GM12872 (cell line): Measurements from ENCODE around the gene LCN9.

Experiments
- TF ChIP-seq, protein P1 (sequence below): IDR thresholded peaks from 3 replicates; pipeline ENCODE4 v1.5.1; 2011; ENCODE audit warnings: low read depth, mild to moderate bottlenecking, low read length, moderate library complexity; ENCODE audit not compliant: insufficient read depth

LCN9 gene

DNA sequence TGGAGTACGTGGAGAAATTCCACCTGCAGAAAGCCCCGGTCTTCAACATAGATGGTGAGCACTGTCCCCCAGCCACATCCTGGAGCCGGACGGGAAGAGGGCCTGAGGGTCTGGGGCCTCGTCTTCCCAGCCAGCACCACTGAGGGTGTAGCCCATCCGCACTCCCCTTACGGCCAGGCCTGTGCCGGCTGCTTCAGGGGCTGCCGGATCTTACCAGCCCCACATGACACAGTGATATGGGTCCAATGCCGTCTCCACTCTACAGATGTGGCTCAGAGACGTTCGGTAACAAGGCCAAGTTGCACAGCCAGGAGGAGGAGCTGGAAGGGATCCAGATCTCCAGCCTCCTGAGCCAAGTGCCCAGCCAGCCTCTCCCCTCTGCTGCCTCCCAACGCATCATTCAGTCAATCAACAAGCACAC lies 45.1 kb upstream of the LCN9 start:
- TF ChIP-seq, protein P1, sequence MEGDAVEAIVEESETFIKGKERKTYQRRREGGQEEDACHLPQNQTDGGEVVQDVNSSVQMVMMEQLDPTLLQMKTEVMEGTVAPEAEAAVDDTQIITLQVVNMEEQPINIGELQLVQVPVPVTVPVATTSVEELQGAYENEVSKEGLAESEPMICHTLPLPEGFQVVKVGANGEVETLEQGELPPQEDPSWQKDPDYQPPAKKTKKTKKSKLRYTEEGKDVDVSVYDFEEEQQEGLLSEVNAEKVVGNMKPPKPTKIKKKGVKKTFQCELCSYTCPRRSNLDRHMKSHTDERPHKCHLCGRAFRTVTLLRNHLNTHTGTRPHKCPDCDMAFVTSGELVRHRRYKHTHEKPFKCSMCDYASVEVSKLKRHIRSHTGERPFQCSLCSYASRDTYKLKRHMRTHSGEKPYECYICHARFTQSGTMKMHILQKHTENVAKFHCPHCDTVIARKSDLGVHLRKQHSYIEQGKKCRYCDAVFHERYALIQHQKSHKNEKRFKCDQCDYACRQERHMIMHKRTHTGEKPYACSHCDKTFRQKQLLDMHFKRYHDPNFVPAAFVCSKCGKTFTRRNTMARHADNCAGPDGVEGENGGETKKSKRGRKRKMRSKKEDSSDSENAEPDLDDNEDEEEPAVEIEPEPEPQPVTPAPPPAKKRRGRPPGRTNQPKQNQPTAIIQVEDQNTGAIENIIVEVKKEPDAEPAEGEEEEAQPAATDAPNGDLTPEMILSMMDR, result no peak

DNA sequence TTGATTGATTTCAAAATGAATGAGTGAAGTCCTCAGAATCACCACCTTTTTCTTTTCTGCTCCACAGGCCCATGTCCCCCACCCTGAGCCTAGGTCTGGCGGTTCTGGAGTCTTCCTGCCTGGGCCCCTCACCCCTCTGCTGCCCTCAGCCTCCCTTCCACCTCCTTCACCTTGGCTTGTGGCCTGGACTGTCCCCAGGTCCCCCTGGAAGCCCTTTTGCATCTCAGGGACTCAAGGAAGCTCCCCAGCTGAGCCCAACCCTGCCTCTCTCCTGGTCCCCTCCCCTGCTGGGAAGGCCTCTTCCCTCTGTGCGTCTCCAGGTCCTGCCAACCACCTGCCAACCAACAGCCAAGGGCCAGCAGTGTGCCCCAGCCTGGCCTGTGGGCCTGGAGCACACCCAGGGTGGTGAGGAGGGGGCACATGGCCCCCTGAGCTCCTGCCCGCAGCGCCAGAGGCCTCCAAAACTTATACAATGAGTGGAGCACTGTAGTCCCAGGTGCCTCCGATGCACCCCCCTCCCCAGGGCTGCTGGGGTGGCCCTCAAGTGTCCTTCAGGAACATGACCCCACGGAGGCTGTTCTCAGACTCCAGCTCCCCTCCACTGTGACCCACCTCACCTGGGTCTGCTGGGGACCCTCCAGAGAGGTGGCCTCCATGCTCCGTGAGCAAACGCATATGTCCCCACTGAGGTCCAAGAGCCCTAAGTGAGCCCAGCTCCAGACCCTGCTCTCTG lies 44.1 kb upstream of the LCN9 start:
- TF ChIP-seq, protein P1, result no peak

DNA sequence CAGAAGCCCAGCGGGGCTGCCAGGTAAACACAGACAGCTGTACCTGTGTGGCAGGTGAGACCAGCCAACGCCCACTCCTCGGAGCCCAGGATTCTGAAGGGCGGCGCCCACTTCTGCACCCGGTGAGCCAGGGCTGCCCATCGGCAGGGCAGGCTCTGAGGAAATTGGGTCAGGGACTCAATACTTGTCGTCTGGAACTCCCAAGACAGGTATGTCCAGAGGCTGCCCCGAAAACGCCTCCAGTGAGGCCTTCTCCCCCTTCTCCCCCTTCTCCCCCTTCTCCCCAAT lies 43.6 kb upstream of the LCN9 start:
- TF ChIP-seq, protein P1, result no peak

DNA sequence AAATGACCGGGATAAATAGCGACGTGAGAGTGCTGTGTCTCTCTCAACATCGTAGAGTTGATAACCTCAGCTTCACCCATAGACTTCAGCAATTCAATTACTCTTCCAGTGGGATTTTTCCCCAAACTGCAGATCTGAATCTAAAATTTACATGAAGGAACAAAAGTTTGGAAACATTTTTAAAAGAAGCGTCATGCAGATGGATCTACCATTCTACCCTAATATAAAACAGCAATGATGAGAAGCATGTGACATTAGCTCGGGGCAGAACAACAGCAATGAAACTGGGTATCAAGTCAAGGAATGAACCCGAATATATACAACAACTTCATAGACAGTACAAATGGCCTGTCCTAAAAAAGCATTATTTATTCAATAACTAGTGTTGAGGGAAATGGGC lies 42.6 kb upstream of the LCN9 start:
- TF ChIP-seq, protein P1, result no peak

DNA sequence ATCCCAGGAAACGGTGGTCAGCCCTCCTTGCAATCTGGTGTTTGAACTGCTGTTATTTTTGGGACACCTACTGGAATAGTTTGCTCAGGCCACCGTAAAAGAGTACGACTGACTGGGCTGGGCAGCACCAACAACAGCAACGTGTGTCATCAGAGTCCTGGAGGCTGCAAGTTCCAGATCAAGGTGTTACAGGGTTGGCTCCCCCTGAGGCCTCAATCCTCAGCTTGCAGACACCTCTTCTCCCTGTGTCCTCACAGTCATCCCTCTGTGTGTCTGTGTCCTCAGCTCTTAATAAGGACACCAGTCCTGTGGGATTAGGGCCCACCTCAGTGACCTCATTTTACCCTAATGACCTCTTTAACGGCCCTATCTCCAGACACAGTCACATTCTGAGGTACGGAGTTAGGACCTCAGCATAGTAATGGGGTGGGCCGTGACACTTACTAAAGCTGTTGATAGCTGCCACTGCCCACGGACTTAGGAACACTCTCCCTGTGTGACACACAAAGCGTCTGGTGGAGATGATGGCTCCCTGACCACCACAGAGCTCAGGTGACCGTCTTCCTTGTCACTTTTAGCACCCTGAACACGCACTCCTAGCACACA lies 40.6 kb upstream of the LCN9 start:
- TF ChIP-seq, protein P1, result no peak

DNA sequence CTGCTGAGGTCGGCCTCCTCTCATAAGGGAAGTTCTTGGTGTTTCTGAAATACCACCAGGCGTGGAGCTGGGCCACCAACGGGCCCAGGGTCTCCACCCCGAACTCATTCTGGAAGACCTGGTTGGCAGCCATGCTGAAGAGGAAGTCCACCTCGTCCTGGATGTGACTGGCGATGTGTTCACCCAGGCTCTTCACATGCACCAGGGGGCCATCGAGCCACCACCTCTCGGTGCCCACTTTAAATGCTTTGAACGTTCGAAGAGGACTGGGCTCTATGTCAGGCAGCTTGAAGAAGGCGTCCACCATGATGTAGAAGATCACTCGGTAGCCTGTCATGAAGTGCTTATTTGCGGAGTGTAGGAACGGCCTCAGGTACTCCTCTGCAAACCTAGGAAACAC lies 38.8 kb upstream of the LCN9 start:
- TF ChIP-seq, protein P1, result no peak

DNA sequence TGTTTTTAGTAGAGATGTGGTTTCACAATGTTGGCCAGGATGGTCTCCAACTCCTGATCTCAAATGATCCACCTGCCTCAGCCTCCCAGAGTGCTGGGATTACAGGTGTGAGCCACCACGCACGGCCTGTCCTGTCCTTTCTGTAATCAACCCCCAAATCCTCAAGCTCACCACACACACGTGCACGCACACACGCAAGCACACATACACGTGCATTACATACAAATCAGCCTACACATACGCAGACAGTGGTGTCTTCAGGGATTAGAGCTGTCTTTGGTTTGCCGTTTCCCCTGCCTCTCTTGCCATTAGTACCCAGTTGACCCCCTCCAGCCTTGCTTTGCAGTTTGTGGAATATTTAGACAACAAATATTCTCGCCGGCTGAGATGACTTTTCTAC lies 30.3 kb upstream of the LCN9 start:
- TF ChIP-seq, protein P1, result no peak
